ENCODE results near the gene ZBED6.

GRCh38 chr1:203791498-203791897 lies 3.9 kb upstream of the ZBED6 start:
- TF ChIP-seq TAF1 (IDR thresholded peaks at IDR 0.05; ENCODE audit: borderline replicate concordance, insufficient read depth, low read length) (no peak), FOXP2 (optimal IDR thresholded peaks at IDR 0.05; ENCODE audit: borderline replicate concordance, extremely low read depth, extremely low read length, insufficient read depth) (no peak), POLR2AphosphoS5 (IDR thresholded peaks at IDR 0.05; ENCODE audit: low read depth, low read length) (no peak), SIN3A (IDR thresholded peaks at IDR 0.05; ENCODE audit: borderline replicate concordance, insufficient read depth, low read length) (no peak)

All from PFSK-1 (cell line).